Activated CD4-positive, alpha-beta T cell treated with anti-CD3 and anti-CD28 coated beads, Interleukin-2, Interleukin-6, amounts not matched to agents 100 ng/mL and 50 ng/mL, durations not matched to agents 16 hours and 8 hours (primary cell): ENCODE measurements around the gene BCL2.

Experiments used
- DNase-seq: peaks from one replicate; pipeline ENCODE4 v3.0.0-alpha.2; 2020

BCL2 gene

GRCh38 chr18:63102941-63103744, 216.4 kb downstream of the BCL2 start:
- DNase-seq: no peak

GRCh38 chr18:63100630-63101055, 218.9 kb downstream of the BCL2 start:
- no peak for DNase-seq

- no peak for DNase-seq
These were observed 219.5 kb downstream of the BCL2 start for GRCh38 chr18:63099848-63100629.

GRCh38 chr18:63099091-63099840, 220.3 kb downstream of the BCL2 start:
- no peak for DNase-seq

GRCh38 chr18:63098018-63098981, 221.3 kb downstream of the BCL2 start:
- DNase-seq: peak; percentile 73

GRCh38 chr18:63097178-63097577, 222.4 kb downstream of the BCL2 start:
- no peak for DNase-seq

GRCh38 chr18:63096327-63096874, 223.2 kb downstream of the BCL2 start:
- no peak for DNase-seq

GRCh38 chr18:63095768-63096167, 223.8 kb downstream of the BCL2 start:
- DNase-seq: no peak

GRCh38 chr18:63091671-63092364, 227.8 kb downstream of the BCL2 start:
- DNase-seq: no peak

- no peak for DNase-seq
These were observed 229.2 kb downstream of the BCL2 start for GRCh38 chr18:63090334-63090733.

GRCh38 chr18:63089041-63089440, 230.5 kb downstream of the BCL2 start:
- no peak for DNase-seq

GRCh38 chr18:63088262-63088661, 231.3 kb downstream of the BCL2 start:
- no peak for DNase-seq

GRCh38 chr18:63087421-63088230, 231.9 kb downstream of the BCL2 start:
- no peak for DNase-seq

GRCh38 chr18:63085611-63086010, 234.0 kb downstream of the BCL2 start:
- DNase-seq: no peak

- no peak for DNase-seq
These were observed 235.3 kb downstream of the BCL2 start for GRCh38 chr18:63084219-63084618.

- DNase-seq: no peak
These were observed 236.0 kb downstream of the BCL2 start for GRCh38 chr18:63083555-63083954.

GRCh38 chr18:63083020-63083531, 236.5 kb downstream of the BCL2 start:
- peak; percentile 35 for DNase-seq

- DNase-seq: no peak
These were observed 237.1 kb downstream of the BCL2 start for GRCh38 chr18:63082366-63083019.

- peak; percentile 40 for DNase-seq
These were observed 240.5 kb downstream of the BCL2 start for GRCh38 chr18:63079114-63079513.

GRCh38 chr18:63078471-63078870, 241.1 kb downstream of the BCL2 start:
- peak; percentile 44 for DNase-seq
